Urinary bladder (tissue), 4 donors: Measurements from ENCODE around the gene AFAP1. TPM values are rescaled to one million over a fixed set of nuclear protein-coding genes. Genes with fewer than 3 reads are reported as not detected.

Experiments used
- DNase-seq: peaks from one replicate; pipeline ENCODE4 v3.0.0-alpha.2; 2015; ENCODE audit errors: extremely low spot score
- H3K27ac ChIP-seq: one replicate; pipeline ENCODE4 v1.5.1; 2013; ENCODE audit warnings: low read depth, mild to moderate bottlenecking, moderate library complexity
- H3K36me3 ChIP-seq: one replicate; pipeline ENCODE4 v1.6.1; 2013; ENCODE audit warnings: mild to moderate bottlenecking, moderate library complexity; ENCODE audit not compliant: insufficient read depth
- H3K4me1 ChIP-seq: one replicate; pipeline ENCODE4 v1.6.1; 2013; ENCODE audit warnings: mild to moderate bottlenecking, moderate library complexity; ENCODE audit not compliant: insufficient read depth
- H3K4me3 ChIP-seq: one replicate; pipeline ENCODE4 v1.5.1; 2013; ENCODE audit warnings: low read depth, low read length
- WGBS: extraction: QIAGEN DNeasy Blood & Tissue Kit; methylation state at CpG from one replicate; pipeline ENCODE4 v1.1.7; 2013; 5-methylcytosine and 5-hydroxymethylcytosine counted together
- polyA plus RNA-seq: library from polyadenylated mRNA; stranded (reverse); fragments of 200-250 nt; gene quantifications from one replicate; pipeline ENCODE4 v1.2.3, GENCODE V29; 2013
- total RNA-seq: library from RNA; depleted of rRNA; stranded (reverse); fragments of >200 nt; gene quantifications from one replicate; pipeline ENCODE4 v1.2.3, GENCODE V29; 2014
- donor health status: healthy with polysubstance abuse.
- donor health status: healthy.

AFAP1 gene
- total and polyA plus RNA-seq, 2 donors, result 27.8 to 41.8 TPM

DNA sequence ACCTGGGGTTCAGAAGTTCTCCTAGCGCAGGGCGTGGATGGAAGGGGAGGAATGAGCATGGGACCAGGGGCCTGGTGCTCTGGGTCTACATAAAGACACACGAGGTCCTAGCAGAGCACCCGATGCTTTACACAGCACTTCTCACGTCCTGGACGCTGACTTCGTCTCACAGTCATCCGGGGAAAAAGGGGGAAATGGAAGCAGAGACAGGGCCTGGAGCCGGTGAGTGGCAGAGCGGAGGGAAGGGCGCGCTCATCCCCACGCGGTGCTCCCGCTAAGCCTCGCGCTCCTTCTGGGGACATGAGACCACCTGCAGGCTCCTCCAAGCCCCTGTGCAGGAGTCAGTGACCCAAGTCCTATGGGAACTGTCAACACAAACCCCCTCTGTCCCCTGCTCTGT lies 157.7 kb downstream of the AFAP1 start:
- Histone ChIP-seq H3K4me1 (no peaks in the 10 kb centered on the region), H3K36me3 (peaks cover 2% of the 10 kb centered on the region), H3K27ac (no peak overlapping the region), H3K4me3 (no peak overlapping the region)
- WGBS, result 77% methylated on average over 17 of the region's 17 CpGs
- no peak for DNase-seq

DNA sequence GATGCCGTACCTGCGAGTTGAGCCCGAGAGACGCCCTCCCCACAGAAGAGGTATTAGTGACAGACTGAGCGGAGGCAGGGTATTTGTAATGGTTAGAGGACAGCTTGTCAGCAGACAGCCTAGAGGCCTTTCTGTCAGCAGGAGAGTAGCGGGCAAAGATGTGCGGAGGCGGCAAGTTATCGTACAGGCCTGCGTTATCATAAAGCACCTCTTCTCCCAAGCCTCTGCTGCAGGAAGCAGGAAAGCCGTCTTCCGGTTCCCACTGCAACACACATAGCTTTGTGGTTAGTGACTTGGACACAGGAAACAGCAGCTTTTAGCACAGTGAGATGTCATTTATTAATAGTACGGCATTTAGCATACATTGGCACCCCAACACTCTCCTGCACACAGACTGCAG lies 158.3 kb downstream of the AFAP1 start:
- H3K4me1 ChIP-seq, result no peaks in the 10 kb centered on the region
- no peak overlapping the region for H3K4me3 ChIP-seq
- no peak for DNase-seq
- peaks cover 2% of the 10 kb centered on the region for H3K36me3 ChIP-seq
- H3K27ac ChIP-seq, result no peak overlapping the region
- 68% methylated on average over 13 of the region's 13 CpGs for WGBS

DNA sequence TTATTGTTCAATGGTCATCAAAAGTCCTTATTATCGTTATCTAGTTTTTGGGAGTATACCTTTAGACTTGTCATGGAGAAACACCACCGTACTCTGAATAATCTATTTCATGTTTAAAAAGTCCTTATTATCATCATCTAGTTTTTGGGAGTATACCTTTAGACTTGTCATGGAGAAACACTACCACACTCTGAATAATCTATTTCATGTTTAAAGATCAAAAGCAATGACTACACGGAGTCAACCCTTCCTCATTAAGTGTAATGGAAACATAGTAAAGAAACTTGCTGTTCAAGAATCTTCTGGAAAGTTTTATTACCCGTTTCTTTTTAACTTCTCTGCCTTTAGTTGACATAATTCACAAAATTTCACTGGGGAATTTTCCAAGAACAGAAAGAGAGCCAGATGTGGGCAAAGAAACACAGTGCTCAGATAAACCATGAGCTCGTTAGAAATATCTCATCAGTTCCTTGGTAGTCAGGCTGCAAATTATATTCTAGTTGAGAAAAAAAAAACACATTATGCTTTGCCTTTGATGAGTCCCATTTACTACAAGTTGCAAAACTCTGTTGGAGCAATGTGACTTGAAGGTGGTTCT lies 158.8 kb downstream of the AFAP1 start:
- Histone ChIP-seq H3K4me1 (no peaks in the 10 kb centered on the region), H3K27ac (no peak overlapping the region), H3K4me3 (no peak overlapping the region), H3K36me3 (peaks cover 2% of the 10 kb centered on the region)
- WGBS, result 66% methylated on average over 5 of the region's 5 CpGs
- no peak for DNase-seq

DNA sequence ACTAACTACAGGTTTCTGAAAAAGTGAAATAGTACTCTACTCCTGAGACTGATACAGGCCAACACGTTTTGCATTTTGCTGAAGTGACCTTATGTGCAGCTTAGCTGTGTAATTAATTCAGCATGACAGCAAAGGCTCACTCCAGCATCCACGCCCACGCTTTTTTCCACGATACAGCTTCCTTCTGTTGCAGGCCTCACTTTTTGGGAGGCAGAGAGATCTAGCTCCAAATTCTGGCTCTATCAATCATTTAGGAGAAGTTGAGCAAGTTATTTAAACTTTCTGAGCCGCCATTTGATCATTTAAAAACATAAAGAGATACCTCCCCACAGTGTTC lies 160.3 kb downstream of the AFAP1 start:
- no peak overlapping the region for H3K4me3 ChIP-seq
- WGBS, result 60% methylated on average over 5 of the region's 5 CpGs
- H3K27ac ChIP-seq, result no peak overlapping the region
- H3K36me3 ChIP-seq, result peaks cover 3% of the 10 kb centered on the region
- DNase-seq, result no peak
- no peaks in the 10 kb centered on the region for H3K4me1 ChIP-seq

DNA sequence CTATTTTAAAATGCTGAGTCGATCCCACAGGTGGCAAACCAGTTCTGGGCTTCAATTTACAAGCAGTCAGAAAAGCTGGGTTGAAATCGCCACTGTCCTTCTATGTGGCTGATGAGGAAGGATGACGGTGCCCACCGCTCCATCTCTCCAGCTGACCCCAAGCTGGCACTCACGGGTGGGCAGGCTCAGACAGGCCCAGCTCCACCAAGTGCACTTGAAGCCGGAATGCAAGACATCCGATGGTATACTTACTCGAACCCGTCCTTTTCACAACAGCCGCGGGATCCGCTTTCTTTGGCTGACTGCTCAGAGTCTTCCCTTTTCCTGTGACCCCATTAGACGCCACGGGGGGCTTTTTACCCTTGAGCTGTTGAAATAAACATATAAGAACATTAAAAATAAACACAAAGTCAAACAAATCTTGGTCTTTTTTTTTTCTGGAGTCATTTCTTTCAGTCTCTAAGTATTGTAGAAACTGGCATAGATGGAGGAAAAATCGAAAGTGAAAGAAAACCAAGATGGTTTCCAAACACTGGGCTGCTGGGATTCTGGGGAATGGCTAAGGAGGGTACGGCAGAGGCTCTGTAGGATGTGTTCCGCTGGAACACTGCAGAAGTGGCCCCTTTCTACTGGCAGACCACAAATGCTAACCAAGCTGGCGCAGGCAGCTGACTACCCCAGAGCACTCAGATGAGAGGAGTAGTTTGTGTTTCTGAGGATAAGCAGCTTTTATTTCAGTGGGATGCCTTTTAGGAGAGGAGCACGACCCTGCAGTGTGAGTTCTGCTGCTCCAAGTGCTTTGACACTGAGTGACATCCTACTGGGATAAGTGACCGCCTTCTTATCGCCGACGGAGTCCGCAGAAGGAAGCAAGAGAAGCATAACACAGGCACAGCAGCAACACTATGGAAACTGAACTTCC lies 160.9 kb downstream of the AFAP1 start:
- no peaks in the 10 kb centered on the region for H3K4me1 ChIP-seq
- peaks cover 3% of the 10 kb centered on the region for H3K36me3 ChIP-seq
- no peak overlapping the region for H3K4me3 ChIP-seq
- DNase-seq, result no peak
- H3K27ac ChIP-seq, result no peak overlapping the region
- WGBS, result 81% methylated on average over 24 of the region's 24 CpGs

DNA sequence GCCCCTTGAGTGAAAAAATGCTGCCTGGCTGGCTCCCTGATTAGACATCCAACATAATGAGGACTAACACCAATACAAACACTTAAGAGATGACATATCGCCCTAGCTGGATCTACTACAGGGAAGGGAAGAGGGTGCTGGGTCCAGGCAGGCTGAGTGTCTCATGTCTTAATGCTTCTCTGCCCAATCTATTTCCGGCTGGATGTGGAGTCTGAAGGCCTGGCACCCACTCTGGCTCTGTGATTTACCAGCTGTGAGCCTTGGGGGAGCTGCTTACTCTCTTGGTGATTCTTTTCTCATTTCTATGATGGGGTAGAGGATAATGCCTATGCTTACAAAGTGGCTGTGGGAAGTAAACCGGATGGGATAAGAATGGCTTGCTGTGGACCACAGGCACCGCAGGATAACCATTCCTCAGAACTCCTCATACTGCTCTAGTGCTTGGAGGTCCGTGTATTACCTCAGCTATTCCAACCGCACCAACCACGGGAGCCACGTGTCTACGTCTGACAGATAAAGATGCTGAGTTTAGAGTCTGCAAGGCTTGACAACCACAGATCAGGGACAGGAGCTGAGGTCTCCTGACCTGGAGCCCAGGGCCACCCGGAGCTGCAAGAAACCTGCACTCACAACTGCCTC lies 161.7 kb downstream of the AFAP1 start:
- H3K4me1 ChIP-seq, result no peaks in the 10 kb centered on the region
- WGBS, result 94% methylated on average over 10 of the region's 10 CpGs
- peaks cover 3% of the 10 kb centered on the region for H3K36me3 ChIP-seq
- no peak overlapping the region for H3K27ac ChIP-seq
- no peak overlapping the region for H3K4me3 ChIP-seq
- no peak for DNase-seq

DNA sequence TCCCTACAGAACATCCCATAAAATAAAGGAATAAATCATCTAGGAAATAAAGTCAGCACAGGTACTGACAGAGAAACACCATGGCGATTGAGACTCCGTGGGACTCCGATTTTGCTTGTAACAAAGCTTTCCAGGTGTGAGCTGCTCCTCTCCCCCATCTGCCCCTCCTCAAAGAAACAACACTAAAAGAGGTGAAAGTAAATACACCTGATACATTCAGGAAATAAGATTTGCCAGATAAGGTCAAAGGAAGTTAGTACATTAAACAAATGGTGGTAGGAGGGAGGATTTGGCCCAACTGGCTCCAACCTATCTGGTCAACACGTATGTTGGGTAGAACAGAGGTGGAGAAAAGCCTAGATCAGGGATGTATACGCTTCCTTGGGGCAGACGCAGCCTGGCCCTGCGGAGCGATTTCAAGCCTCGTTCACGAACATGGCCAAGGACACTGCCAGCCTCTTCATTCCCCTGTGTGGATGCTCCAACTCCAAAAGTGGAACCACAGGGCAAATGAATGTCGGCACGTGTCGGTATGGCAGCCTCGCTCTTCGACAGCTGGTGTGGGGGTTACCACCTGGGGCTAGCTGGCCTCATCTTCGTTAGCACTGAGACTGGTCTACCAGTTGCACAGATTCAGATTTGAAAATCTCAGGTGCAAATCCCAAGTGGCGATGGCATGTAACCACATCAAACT lies 162.5 kb downstream of the AFAP1 start:
- Histone ChIP-seq H3K4me3 (no peak overlapping the region), H3K27ac (no peak overlapping the region), H3K4me1 (no peaks in the 10 kb centered on the region), H3K36me3 (peaks cover 3% of the 10 kb centered on the region)
- no peak for DNase-seq
- 96% methylated on average over 17 of the region's 17 CpGs for WGBS

DNA sequence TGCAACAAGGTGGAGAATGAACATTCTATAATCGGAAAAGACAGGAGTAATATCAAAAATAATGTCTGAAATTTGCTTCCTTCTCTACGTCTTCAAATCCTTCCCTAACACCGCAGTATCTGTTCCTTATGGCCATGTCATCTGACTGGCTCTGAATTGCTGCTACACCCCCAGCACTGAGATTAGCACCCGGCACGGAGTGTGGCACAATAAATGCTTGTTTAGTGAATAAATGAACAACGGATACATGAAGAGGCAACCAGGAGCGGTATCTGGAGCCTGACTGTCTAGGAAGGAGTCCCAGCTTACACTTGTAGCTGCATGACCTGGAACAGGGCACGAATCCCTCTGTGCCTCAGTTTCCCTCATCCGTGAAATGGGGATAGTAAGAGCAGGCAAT lies 164.3 kb downstream of the AFAP1 start:
- DNase-seq, result no peak
- peaks cover 3% of the 10 kb centered on the region for H3K36me3 ChIP-seq
- no peak overlapping the region for H3K27ac ChIP-seq
- no peak overlapping the region for H3K4me3 ChIP-seq
- WGBS, result 89% methylated on average over 9 of the region's 9 CpGs
- H3K4me1 ChIP-seq, result no peaks in the 10 kb centered on the region

DNA sequence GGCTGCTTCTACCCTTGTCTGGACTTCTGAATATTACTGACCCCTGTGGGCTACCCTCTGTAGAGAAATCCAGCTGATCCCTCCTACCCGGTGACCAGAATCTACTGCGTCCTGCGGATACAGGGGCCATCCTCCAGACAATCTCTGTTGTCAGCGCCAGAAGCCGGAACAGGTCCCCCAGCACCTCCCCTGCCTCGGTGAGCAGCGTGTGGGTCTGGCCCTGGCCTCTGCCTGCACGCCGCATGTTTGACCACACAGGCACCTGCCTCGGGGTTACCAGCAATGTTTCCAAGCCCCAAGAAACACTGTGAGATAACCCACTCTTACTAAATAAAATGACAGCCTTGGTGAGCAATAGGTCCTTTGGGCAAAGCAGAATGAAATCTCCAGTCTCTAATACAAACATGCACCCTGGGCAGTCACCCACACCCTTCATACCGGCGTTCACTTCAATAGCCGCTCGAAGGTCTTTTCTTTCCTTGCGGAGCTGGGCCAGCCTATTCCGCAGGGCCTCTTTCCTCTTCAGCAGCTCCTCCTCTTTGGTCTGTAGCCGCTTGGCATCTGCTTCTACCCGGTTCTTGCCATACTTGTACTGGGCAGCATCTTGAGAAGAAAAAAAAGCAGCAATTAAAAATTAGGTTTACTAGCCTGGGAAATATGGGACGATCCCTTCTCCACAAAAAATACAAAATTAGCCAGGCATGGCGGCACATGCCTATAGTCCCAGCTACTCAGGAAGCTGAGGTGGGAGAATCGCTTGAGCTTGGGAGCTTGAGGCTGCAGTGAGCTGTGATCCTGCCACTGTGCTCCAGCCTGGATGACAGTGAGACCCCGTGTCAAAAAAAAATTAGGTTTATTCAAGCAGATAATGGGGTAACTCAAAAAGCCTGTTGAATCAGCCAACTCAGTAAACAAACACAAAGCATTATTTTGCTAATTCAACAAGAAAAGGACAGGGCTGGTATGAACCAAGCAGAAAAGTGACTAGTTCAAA lies 165.1 kb downstream of the AFAP1 start:
- no peak overlapping the region for H3K27ac ChIP-seq
- H3K36me3 ChIP-seq, result peaks cover 3% of the 10 kb centered on the region
- no peak for DNase-seq
- 94% methylated on average over 22 of the region's 22 CpGs for WGBS
- no peak overlapping the region for H3K4me3 ChIP-seq
- no peaks in the 10 kb centered on the region for H3K4me1 ChIP-seq

DNA sequence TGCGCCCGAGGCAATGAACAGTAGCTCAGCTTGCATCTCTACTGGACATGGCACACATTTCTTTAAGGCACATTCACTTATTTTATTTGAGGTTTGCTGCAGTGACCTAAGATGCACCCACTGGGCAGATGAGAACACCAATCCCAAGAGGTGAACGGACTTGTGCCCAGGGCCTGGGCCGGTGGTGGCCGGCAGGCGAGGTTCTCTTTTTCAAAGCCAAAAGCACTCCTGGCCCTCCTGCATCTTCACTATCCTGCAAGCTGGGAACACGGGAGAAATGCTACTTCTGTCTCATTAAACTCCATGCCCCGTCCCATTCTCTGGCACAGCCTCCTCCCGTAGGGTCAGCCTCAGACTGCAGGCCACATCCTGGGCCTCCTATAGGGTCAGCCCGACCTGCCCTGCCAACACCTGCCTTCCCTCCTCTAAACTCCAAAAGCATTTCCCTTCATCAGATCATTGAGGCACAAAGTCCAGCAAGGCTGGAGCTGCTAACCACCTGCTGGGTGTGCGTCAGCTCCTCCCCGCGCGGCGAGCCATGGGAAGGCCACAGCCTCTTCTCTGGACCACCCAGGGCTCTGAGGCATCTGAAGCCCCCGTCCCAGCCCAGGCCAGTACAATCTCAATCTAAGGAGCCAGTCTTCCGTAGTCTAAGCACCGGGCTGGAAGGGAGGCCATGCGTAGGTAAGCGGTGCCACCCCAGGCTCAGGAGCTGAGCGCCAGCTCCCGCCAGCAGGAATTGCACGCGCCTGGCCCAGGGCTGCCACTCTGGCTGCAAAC lies 166.1 kb downstream of the AFAP1 start:
- Histone ChIP-seq H3K4me3 (no peak overlapping the region), H3K27ac (no peak overlapping the region), H3K4me1 (no peaks in the 10 kb centered on the region), H3K36me3 (peaks cover 3% of the 10 kb centered on the region)
- 96% methylated on average over 24 of the region's 24 CpGs for WGBS
- DNase-seq, result no peak

DNA sequence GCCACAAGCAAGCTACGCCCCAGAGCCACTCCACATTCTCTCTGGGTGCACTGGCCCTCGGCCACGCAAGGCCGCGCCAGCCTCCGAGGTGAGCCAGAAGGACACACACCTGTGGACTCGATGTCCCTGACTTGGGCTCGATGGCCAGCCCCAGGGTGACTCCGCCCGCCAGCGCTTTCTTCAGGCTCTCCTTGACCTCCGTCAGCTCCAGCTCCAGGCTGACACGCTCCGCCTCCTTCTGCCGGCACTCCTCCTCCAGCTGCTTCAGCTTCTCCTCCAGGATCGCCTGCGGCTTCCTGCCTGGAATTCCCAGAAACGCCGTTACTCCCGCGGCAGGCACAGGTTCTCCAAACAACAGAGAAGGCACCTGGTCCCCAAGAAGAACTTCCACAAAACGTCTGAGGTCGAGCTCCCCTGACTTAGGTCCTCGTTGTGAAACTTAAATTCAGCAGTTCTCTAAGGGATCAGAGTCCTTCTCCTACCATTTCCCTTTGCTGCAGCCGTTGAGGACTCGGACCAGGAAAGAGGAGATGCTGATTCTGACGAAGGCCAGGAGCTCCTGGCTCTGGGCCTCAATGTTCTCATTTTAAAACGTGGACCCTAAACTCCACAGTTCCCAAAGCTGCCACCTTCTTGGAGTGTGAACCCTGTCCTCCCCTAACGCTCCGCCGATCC lies 166.8 kb downstream of the AFAP1 start:
- Histone ChIP-seq H3K27ac (no peak overlapping the region), H3K4me3 (no peak overlapping the region)

More for the DNA sequence above, 166.8 kb downstream of the AFAP1 start:
- 63% methylated on average over 31 of the region's 31 CpGs for whole genome bisulfite sequencing
- Histone ChIP-seq H3K36me3 (peaks cover 3% of the 10 kb centered on the region), H3K4me1 (no peaks in the 10 kb centered on the region)
- DNase-seq, result no peak
